Astrocyte of the cerebellum (primary cell): ENCODE data around the gene USP3.
"Not testable (repeated sequence)": the region's sequence is repeated elsewhere in the genome, so short reads cannot be mapped to it uniquely, and the experiment has no call there.

Experiments
- DNase-seq: peaks from one replicate; pipeline ENCODE4 v3.0.0-alpha.2; 2011; ENCODE audit warnings: low read depth
- H3K4me3 ChIP-seq: 2 replicates; pipeline ENCODE4 v1.5.1; 2011; ENCODE audit warnings: mild to moderate bottlenecking, low read depth, low read length, moderate library complexity
- in situ Hi-C: cut with HindIII; loops from 2 replicates; pipeline ENCODE4 v1.10.0; 2017; ENCODE audit warnings: low sequenced_read_pairs
- TF ChIP-seq, protein P1 (sequence below): IDR thresholded peaks from 2 replicates; pipeline ENCODE4 v1.5.1; 2012; ENCODE audit warnings: low read length, low read depth, moderate library complexity, mild to moderate bottlenecking; ENCODE audit errors: missing control alignments

Gene USP3

DNA sequence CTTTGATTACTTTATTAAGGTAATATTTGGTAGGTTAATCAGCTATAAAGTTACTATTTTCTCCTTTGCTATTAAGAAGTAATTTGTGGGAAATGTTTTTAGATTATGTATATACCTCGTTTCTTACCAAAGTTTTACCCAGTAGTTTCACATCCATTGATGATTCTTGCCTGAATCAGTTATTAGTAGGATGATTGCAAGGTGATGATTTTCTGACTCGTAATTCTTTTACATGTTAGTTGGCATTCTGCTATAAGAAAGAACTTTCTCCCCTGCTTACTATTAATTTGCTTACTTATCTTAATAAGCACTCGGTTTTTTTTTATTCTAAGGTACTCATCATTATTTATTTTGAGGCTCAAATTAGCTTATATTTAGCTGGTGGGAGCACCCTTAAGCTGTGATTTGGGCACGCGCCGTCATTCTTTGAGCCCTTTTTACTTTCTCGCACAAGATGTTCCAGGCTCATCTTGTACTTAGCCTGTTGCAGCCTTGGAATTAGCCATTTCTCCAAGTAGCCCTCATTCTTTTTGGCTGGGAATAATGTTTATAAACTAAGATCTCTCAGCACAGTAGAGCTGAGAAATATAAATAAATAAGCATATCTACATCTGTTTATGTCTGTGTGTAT is 15.3 kb downstream of the USP3 start:
- in situ Hi-C loops, result no loop called here
- TF ChIP-seq, protein P1, sequence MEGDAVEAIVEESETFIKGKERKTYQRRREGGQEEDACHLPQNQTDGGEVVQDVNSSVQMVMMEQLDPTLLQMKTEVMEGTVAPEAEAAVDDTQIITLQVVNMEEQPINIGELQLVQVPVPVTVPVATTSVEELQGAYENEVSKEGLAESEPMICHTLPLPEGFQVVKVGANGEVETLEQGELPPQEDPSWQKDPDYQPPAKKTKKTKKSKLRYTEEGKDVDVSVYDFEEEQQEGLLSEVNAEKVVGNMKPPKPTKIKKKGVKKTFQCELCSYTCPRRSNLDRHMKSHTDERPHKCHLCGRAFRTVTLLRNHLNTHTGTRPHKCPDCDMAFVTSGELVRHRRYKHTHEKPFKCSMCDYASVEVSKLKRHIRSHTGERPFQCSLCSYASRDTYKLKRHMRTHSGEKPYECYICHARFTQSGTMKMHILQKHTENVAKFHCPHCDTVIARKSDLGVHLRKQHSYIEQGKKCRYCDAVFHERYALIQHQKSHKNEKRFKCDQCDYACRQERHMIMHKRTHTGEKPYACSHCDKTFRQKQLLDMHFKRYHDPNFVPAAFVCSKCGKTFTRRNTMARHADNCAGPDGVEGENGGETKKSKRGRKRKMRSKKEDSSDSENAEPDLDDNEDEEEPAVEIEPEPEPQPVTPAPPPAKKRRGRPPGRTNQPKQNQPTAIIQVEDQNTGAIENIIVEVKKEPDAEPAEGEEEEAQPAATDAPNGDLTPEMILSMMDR, result no peak
- no peak for DNase-seq
- no peak overlapping the region for H3K4me3 ChIP-seq

DNA sequence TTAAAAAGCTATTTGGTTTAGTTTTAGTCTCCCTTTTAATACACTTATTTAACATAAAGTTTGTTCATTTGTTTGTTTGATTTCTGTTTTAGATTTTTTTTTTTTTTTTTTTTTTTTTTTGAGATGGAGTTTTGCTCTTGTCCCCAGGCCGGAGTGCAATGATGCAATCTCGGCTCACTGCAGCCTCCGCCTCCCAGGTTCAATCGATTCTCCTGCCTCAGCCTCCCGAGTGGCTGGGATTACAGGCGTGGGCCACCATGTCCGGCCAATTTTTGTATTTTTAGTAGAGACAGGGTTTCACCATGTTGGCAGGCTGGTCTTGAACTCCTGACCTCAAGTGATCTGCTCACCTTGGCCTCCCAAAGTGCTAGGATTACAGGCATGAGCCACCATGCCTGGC is 16.1 kb downstream of the USP3 start:
- DNase-seq, H3K4me3 ChIP-seq, in situ Hi-C loops: not testable (repeated sequence)

DNA sequence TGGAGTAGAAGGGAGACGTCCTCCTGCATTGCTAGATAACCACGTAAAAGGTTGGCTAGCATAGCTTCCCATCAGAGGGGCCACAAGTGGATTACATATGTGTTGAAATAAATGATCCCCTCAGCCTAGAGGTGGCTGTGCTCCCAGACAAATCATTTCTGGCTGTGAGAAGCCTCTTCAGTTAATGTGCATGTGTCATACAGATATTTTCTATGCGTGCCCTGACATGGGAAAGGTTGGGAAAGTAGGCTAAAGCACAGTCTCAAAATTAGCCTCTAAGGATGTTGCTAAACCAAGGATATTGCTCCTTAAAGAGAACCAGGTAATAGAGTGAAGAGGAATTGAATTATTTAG is 17.8 kb downstream of the USP3 start:
- no peak overlapping the region for H3K4me3 ChIP-seq
- TF ChIP-seq, protein P1, result no peak
- in situ Hi-C loops, result no loop called here
- no peak for DNase-seq

DNA sequence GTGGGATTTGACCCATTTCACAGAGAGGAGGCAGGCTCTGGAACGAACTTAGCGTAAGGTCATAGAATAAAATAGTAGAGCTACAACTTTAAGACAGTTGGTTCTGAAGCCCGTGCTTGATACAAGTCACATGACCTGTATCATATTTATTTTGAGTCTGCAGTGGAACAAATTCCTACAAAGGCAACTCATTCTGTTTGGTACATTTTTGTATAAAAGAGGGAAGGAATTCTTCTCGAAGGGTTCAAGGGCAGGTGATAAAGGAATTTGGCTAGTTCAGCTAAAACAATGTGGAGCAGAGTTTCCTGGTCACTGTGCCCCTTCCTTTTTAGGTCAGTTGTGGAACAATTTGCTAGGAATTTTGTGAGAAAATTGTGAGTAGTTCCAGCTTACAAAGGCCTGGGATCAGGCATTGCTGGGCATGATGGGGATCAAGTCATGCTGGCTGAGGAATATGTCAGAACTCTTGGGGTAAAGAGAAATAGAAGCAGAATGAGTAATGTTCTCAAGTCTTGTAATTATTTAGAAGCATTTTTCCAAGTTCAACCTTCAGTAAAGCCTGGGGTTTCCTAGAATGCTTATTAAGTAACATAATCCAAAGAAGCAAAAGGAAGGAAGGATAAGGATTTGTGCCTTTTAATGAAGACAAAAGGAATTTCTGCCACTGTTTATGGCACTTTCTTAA is 19.1 kb downstream of the USP3 start:
- in situ Hi-C loops, result no loop called here
- DNase-seq, result no peak
- no peak overlapping the region for H3K4me3 ChIP-seq
- TF ChIP-seq, protein P1, result no peak

DNA sequence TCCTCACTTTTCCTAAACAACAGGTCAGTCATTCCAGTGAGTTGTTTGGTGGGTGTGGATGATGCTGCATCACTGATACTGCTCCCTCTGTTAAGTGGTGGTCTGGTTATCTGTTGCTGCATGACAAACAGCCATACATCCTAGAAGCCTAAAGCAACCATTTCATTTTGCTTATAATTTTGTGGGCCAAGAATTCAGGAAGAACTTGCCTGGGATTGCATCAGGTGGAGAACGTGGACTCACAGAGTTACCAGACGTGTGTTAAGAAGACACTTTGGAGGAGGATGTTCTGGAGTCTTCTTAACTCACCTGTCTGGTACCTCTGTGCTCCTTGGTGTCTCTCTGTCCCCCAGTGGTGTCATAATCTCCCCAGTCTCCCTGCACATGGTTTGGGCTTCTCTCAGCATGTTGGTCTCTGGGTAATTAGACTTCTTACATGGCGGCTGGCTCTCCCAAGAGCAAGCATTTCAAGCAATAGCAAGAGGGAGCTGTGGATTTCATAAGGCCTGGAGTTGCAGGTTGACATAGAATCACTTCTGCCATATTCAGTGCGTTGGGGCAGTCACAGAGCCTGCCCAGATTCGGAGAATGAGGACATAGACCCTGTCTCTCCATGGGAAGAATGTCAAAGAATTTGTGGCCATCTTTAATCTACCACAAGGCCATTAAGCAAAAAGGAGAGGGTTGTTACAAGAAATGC is 20.1 kb downstream of the USP3 start:
- in situ Hi-C loops, result no loop called here
- H3K4me3 ChIP-seq, result no peak overlapping the region

DNA sequence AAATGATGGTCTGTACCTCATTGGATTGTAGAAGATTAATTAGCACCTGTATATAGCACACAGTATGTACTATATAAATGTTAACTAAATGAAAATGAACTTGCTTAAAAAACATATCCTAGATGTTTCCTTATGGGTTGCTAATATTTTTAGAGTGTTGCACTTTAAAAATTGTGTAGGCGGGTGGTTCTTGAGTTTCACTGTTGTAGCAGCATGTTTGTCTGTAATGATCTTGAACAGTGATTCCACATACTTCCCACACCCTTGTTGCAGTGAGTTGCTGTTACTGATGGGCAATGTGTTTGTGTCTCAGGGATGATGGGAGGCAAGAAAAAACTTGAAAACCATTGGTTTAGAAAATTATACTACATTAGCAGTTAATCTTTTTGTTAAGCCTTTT is 22.0 kb downstream of the USP3 start:
- TF ChIP-seq, protein P1, result no peak
- in situ Hi-C loops, result no loop called here
- no peak for DNase-seq
- no peak overlapping the region for H3K4me3 ChIP-seq

More for the DNA sequence above, 20.1 kb downstream of the USP3 start:
- TF ChIP-seq, protein P1, result no peak
- DNase-seq, result no peak

DNA sequence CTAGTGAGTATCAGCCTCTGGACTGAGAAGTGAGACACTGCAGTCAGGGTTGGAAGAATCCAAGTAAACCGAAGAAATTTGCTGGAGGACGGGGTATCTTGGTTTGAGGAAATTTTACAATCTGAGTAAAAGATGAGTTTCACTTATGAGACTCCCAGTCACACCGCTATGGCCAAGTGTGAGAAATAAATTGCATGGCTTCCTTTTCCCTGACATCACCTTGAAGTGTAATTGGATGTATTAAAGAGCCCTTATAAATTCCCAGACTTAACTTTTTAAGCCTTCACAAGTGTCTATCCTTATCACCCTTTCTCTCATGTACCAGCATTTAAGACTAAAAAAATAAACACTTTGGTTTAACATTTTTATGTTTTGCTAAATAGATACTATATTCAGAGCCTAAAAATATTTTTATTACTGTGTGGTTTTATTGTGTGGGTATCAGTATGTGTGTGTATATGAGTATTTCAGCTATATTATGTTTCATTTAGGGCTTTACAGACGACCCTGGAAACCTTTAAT is 23.8 kb downstream of the USP3 start:
- DNase-seq, result no peak
- H3K4me3 ChIP-seq, result no peak overlapping the region
- TF ChIP-seq, protein P1, result no peak
- in situ Hi-C loops, result no loop called here
